Osteoblast (primary cell): ENCODE measurements around the gene TMEM39B. TPM values are rescaled to one million over a fixed set of nuclear protein-coding genes. Genes with fewer than 3 reads are reported as not detected.

Experiments
- DNase-seq: peaks from one replicate; pipeline ENCODE4 v3.0.0; 2011; ENCODE audit warnings: low spot score, mixed read lengths; ENCODE audit not compliant: insufficient read length; ENCODE audit errors: missing footprints
- H2AFZ ChIP-seq: 2 replicates; pipeline ENCODE4 v1.6.0; 2011; ENCODE audit warnings: mild to moderate bottlenecking, low read length
- H3K27ac ChIP-seq: 2 replicates; pipeline ENCODE4 v1.5.1; 2011; ENCODE audit warnings: mild to moderate bottlenecking, low read depth, low read length, moderate library complexity
- H3K27me3 ChIP-seq: 2 replicates; pipeline ENCODE4 v1.6.0; 2012; ENCODE audit warnings: mild to moderate bottlenecking, control low read depth, inconsistent platforms, low read length, moderate library complexity; ENCODE audit not compliant: insufficient read depth
- H3K36me3 ChIP-seq: 2 replicates; pipeline ENCODE4 v1.5.1; 2011; ENCODE audit warnings: mild to moderate bottlenecking, low read length, control low read depth, moderate library complexity; ENCODE audit not compliant: insufficient read depth
- H3K4me1 ChIP-seq: 2 replicates; pipeline ENCODE4 v1.5.1; 2011; ENCODE audit warnings: mild to moderate bottlenecking, low read length, control low read depth, moderate library complexity; ENCODE audit not compliant: insufficient read depth
- H3K4me2 ChIP-seq: 2 replicates; pipeline ENCODE4 v1.6.0; 2011; ENCODE audit warnings: mild to moderate bottlenecking, low read length; ENCODE audit not compliant: insufficient read depth
- H3K4me3 ChIP-seq: fragments of 200-600 bp; sonication (generic); 3 replicates; pipeline ENCODE4 v1.5.1; 2012; ENCODE audit warnings: mild to moderate bottlenecking, low read length, inconsistent platforms; ENCODE audit not compliant: insufficient read depth
- H3K79me2 ChIP-seq: 2 replicates; pipeline ENCODE4 v1.6.0; 2012; ENCODE audit warnings: mild to moderate bottlenecking, low read length, control low read depth, inconsistent platforms; ENCODE audit not compliant: insufficient read depth
- H3K9me3 ChIP-seq: 2 replicates; pipeline ENCODE4 v1.5.1; 2011; ENCODE audit warnings: low read depth, low read length, control low read depth
- H4K20me1 ChIP-seq: 2 replicates; pipeline ENCODE4 v1.6.0; 2012; ENCODE audit warnings: mild to moderate bottlenecking, low read length, control low read depth; ENCODE audit not compliant: insufficient read depth
- CTCF ChIP-seq: IDR thresholded peaks from 2 replicates; pipeline ENCODE4 v1.5.1; 2011; ENCODE audit warnings: mild to moderate bottlenecking, low read depth, low read length, moderate library complexity; ENCODE audit errors: extremely low read depth
- total RNA-seq: library from RNA; depleted of rRNA; stranded (reverse); fragments of >200 nt; gene quantifications from 2 replicates; pipeline ENCODE4 v1.2.3, GENCODE V29; 2012

TMEM39B gene
- total RNA-seq, 1 donor, result 4.7 TPM

- H3K36me3 ChIP-seq, result peaks cover 55% of the 10 kb centered on the region
Observed at GRCh38 chr1:32040711-32041110, 32.0 kb upstream of the TMEM39B start.

GRCh38 chr1:32042330-32042729, 30.4 kb upstream of the TMEM39B start:
- H3K4me2 ChIP-seq, result no peak overlapping the region
- no peak for DNase-seq
- peaks cover 52% of the 10 kb centered on the region for H3K36me3 ChIP-seq
- H3K27ac ChIP-seq, result no peak overlapping the region
- peaks cover 65% of the 10 kb centered on the region for H3K79me2 ChIP-seq
- no peaks in the 10 kb centered on the region for H3K27me3 ChIP-seq
- H3K9me3 ChIP-seq, result no peaks in the 10 kb centered on the region
- H3K4me1 ChIP-seq, result peaks cover 3% of the 10 kb centered on the region
- peaks cover 16% of the 10 kb centered on the region for H4K20me1 ChIP-seq
- no peak overlapping the region for H2AFZ ChIP-seq
- no peak for TF ChIP-seq CTCF
- no peak overlapping the region for H3K4me3 ChIP-seq

More at GRCh38 chr1:32040711-32041110, 32.0 kb upstream of the TMEM39B start:
- Histone ChIP-seq H3K27me3 (no peaks in the 10 kb centered on the region), H3K4me3 (no peak overlapping the region), H3K4me1 (peaks cover 3% of the 10 kb centered on the region), H3K27ac (no peak overlapping the region), H4K20me1 (peaks cover 29% of the 10 kb centered on the region), H3K4me2 (no peak overlapping the region), H3K79me2 (peaks cover 70% of the 10 kb centered on the region), H2AFZ (no peak overlapping the region), H3K9me3 (no peaks in the 10 kb centered on the region)
- DNase-seq, result no peak
- no peak for TF ChIP-seq CTCF

GRCh38 chr1:32044234-32044633, 28.5 kb upstream of the TMEM39B start:
- H3K27me3 ChIP-seq, result no peaks in the 10 kb centered on the region
- no peak for TF ChIP-seq CTCF
- H2AFZ ChIP-seq, result no peak overlapping the region
- H3K9me3 ChIP-seq, result no peaks in the 10 kb centered on the region
- peaks cover 63% of the 10 kb centered on the region for H3K79me2 ChIP-seq
- H3K4me3 ChIP-seq, result no peak overlapping the region
- no peaks in the 10 kb centered on the region for H3K4me1 ChIP-seq
- no peak overlapping the region for H3K27ac ChIP-seq
- H3K36me3 ChIP-seq, result peaks cover 52% of the 10 kb centered on the region
- no peak overlapping the region for H3K4me2 ChIP-seq
- peaks cover 13% of the 10 kb centered on the region for H4K20me1 ChIP-seq
- DNase-seq, result no peak

GRCh38 chr1:32045772-32046171, 27.0 kb upstream of the TMEM39B start:
- Histone ChIP-seq H3K27me3 (no peaks in the 10 kb centered on the region), H3K36me3 (peaks cover 49% of the 10 kb centered on the region), H2AFZ (no peak overlapping the region), H3K4me2 (no peak overlapping the region), H3K4me3 (no peak overlapping the region), H3K4me1 (no peaks in the 10 kb centered on the region), H3K9me3 (no peaks in the 10 kb centered on the region), H3K79me2 (peaks cover 58% of the 10 kb centered on the region), H3K27ac (no peak overlapping the region), H4K20me1 (peaks cover 6% of the 10 kb centered on the region)
- TF ChIP-seq CTCF, result no peak
- no peak for DNase-seq
